ENCODE results near the gene CCNI2. TPM values are rescaled to one million over a fixed set of nuclear protein-coding genes. Genes with fewer than 3 reads are reported as not detected.

Gene CCNI2
- total RNA-seq, 1 donor from 2014 or later, result 2.5 TPM

GRCh38 chr5:132760601-132761317 lies 13.5 kb downstream of the CCNI2 start:
- Mint-ChIP-seq H3K9me3 (no peaks in the 10 kb centered on the region), H3K27me3 (ENCODE audit: low read depth) (no peaks in the 10 kb centered on the region), H3K4me3 (no peak overlapping the region), H3K36me3 (peaks cover 27% of the 10 kb centered on the region), H3K27ac (no peak overlapping the region), H3K4me1 (peaks cover 6% of the 10 kb centered on the region)
- no peak for TF ChIP-seq CTCF (IDR thresholded peaks at IDR 0.05; ENCODE audit: unreplicated experiment)
- no peak for DNase-seq (ENCODE audit: low spot score in 2 of 2, unreplicated experiment in 2 of 2)

- peaks cover 27% of the 10 kb centered on the region for H3K36me3 Mint-ChIP-seq
- H3K4me3 Mint-ChIP-seq, result no peak overlapping the region
- no peaks in the 10 kb centered on the region for H3K27me3 Mint-ChIP-seq (ENCODE audit: low read depth)
- no peaks in the 10 kb centered on the region for H3K9me3 Mint-ChIP-seq
- no peak for TF ChIP-seq CTCF (IDR thresholded peaks at IDR 0.05; ENCODE audit: unreplicated experiment)
- no peak overlapping the region for H3K27ac Mint-ChIP-seq
- DNase-seq (ENCODE audit: low spot score in 2 of 2, unreplicated experiment in 2 of 2), result no peak
- H3K4me1 Mint-ChIP-seq, result peaks cover 6% of the 10 kb centered on the region
These were observed 14.4 kb downstream of the CCNI2 start for GRCh38 chr5:132761321-132762240.

GRCh38 chr5:132762246-132763000 lies 15.2 kb downstream of the CCNI2 start:
- peaks cover 6% of the 10 kb centered on the region for H3K4me1 Mint-ChIP-seq
- H3K27ac Mint-ChIP-seq, result no peak overlapping the region
- TF ChIP-seq CTCF (IDR thresholded peaks at IDR 0.05; ENCODE audit: unreplicated experiment), result no peak
- no peaks in the 10 kb centered on the region for H3K9me3 Mint-ChIP-seq
- H3K27me3 Mint-ChIP-seq (ENCODE audit: low read depth), result no peaks in the 10 kb centered on the region
- H3K4me3 Mint-ChIP-seq, result no peak overlapping the region
- H3K36me3 Mint-ChIP-seq, result peaks cover 26% of the 10 kb centered on the region
- no peak for DNase-seq (ENCODE audit: low spot score in 2 of 2, unreplicated experiment in 2 of 2)

- TF ChIP-seq CTCF (IDR thresholded peaks at IDR 0.05; ENCODE audit: unreplicated experiment), result no peak
- H3K27ac Mint-ChIP-seq, result no peak overlapping the region
- no peaks in the 10 kb centered on the region for H3K27me3 Mint-ChIP-seq (ENCODE audit: low read depth)
- H3K36me3 Mint-ChIP-seq, result peaks cover 26% of the 10 kb centered on the region
- H3K9me3 Mint-ChIP-seq, result no peaks in the 10 kb centered on the region
- DNase-seq (ENCODE audit: low spot score in 2 of 2, unreplicated experiment in 2 of 2), result no peak
- H3K4me1 Mint-ChIP-seq, result peaks cover 6% of the 10 kb centered on the region
- no peak overlapping the region for H3K4me3 Mint-ChIP-seq
These were observed 16.2 kb downstream of the CCNI2 start for GRCh38 chr5:132763181-132764036.

- Mint-ChIP-seq H3K4me3 (no peak overlapping the region), H3K4me1 (peaks cover 2% of the 10 kb centered on the region), H3K36me3 (peaks cover 22% of the 10 kb centered on the region), H3K27ac (no peak overlapping the region), H3K9me3 (no peaks in the 10 kb centered on the region), H3K27me3 (ENCODE audit: low read depth) (no peaks in the 10 kb centered on the region)
- no peak for DNase-seq (ENCODE audit: low spot score in 2 of 2, unreplicated experiment in 2 of 2)
- no peak for TF ChIP-seq CTCF (IDR thresholded peaks at IDR 0.05; ENCODE audit: unreplicated experiment)
These were observed 16.8 kb downstream of the CCNI2 start for GRCh38 chr5:132764051-132764450.

All from mesothelial cell of epicardium (in vitro differentiated cells).